ENCODE data around the gene EPHA5. TPM values are rescaled to one million over a fixed set of nuclear protein-coding genes. Genes with fewer than 3 reads are reported as not detected.
"Not testable (repeated sequence)": the region's sequence is repeated elsewhere in the genome, so short reads cannot be mapped to it uniquely, and the experiment has no call there.

Gene EPHA5
- total RNA-seq, 1 experiment from 2014 or later, result 8.7 TPM

- Histone ChIP-seq H3K36me3 (no peaks in the 10 kb centered on the region), H3K9me3 (replicated peaks) (no peaks in the 10 kb centered on the region), H3K27ac (no peak overlapping the region), H3K4me1 (peaks cover 5% of the 10 kb centered on the region; the same call in 1 of the 2 replicates), H3K27me3 (no peaks in the 10 kb centered on the region), H3K4me3 (no peak overlapping the region)
- no peak for DNase-seq
Observed at GRCh38 chr4:65341557-65341956, 328.7 kb downstream of the EPHA5 start.

GRCh38 chr4:65340382-65341109 lies 329.7 kb downstream of the EPHA5 start:
- DNase-seq, result peak; percentile 14 to 42
- Histone ChIP-seq H3K4me1 (peaks cover 5% of the 10 kb centered on the region; the same call in 1 of the 2 replicates), H3K27me3 (no peaks in the 10 kb centered on the region), H3K36me3 (no peaks in the 10 kb centered on the region), H3K4me3 (no peak overlapping the region), H3K9me3 (replicated peaks) (no peaks in the 10 kb centered on the region), H3K27ac (no peak overlapping the region)

GRCh38 chr4:65337371-65337770 lies 332.9 kb downstream of the EPHA5 start:
- Histone ChIP-seq H3K36me3 (no peaks in the 10 kb centered on the region), H3K4me1 (peaks cover 5% of the 10 kb centered on the region; the same call in 1 of the 2 replicates), H3K4me3 (no peak overlapping the region), H3K27ac (no peak overlapping the region), H3K27me3 (no peaks in the 10 kb centered on the region), H3K9me3 (replicated peaks) (no peaks in the 10 kb centered on the region)
- DNase-seq, result no peak

- H3K9me3 ChIP-seq (replicated peaks), result no peaks in the 10 kb centered on the region
- no peak for DNase-seq
- H3K4me3 ChIP-seq, result no peak overlapping the region
- peaks cover 5% of the 10 kb centered on the region; the same call in 1 of the 2 replicates for H3K4me1 ChIP-seq
- H3K36me3 ChIP-seq, result no peaks in the 10 kb centered on the region
- H3K27me3 ChIP-seq, result no peaks in the 10 kb centered on the region
- no peak overlapping the region for H3K27ac ChIP-seq
Observed at GRCh38 chr4:65336465-65336864, 333.8 kb downstream of the EPHA5 start.

- H3K36me3 ChIP-seq, result no peaks in the 10 kb centered on the region
- H3K27me3 ChIP-seq, result no peaks in the 10 kb centered on the region
- no peak for DNase-seq
- H3K4me3 ChIP-seq, result no peak overlapping the region
- H3K4me1 ChIP-seq, result no peaks in the 10 kb centered on the region
- H3K9me3 ChIP-seq (replicated peaks), result no peaks in the 10 kb centered on the region
- no peak overlapping the region for H3K27ac ChIP-seq
Observed at GRCh38 chr4:65316534-65316933, 353.8 kb downstream of the EPHA5 start.

GRCh38 chr4:65311120-65311519 lies 359.2 kb downstream of the EPHA5 start:
- no peaks in the 10 kb centered on the region for H3K36me3 ChIP-seq
- no peaks in the 10 kb centered on the region for H3K9me3 ChIP-seq (replicated peaks)
- no peak for DNase-seq
- no peaks in the 10 kb centered on the region for H3K4me1 ChIP-seq
- no peak overlapping the region for H3K27ac ChIP-seq
- H3K4me3 ChIP-seq, result no peak overlapping the region
- no peaks in the 10 kb centered on the region for H3K27me3 ChIP-seq

- H3K9me3 ChIP-seq (replicated peaks), result no peaks in the 10 kb centered on the region
- no peak overlapping the region for H3K4me3 ChIP-seq
- H3K36me3 ChIP-seq, result no peaks in the 10 kb centered on the region
- no peaks in the 10 kb centered on the region for H3K4me1 ChIP-seq
- H3K27ac ChIP-seq, result no peak overlapping the region
- no peaks in the 10 kb centered on the region for H3K27me3 ChIP-seq
- no peak for DNase-seq
Observed at GRCh38 chr4:65310586-65310985, 359.7 kb downstream of the EPHA5 start.

GRCh38 chr4:65308626-65309025 lies 361.7 kb downstream of the EPHA5 start:
- not testable (repeated sequence) for H3K4me1 ChIP-seq; H3K27ac ChIP-seq; H3K27me3 ChIP-seq; H3K36me3 ChIP-seq; DNase-seq; H3K4me3 ChIP-seq; H3K9me3 ChIP-seq (replicated peaks)

- Histone ChIP-seq H3K9me3 (replicated peaks) (no peaks in the 10 kb centered on the region), H3K36me3 (no peaks in the 10 kb centered on the region), H3K4me1 (no peaks in the 10 kb centered on the region), H3K27ac (no peak overlapping the region), H3K4me3 (no peak overlapping the region), H3K27me3 (no peaks in the 10 kb centered on the region)
- DNase-seq, result no peak
Observed at GRCh38 chr4:65302145-65302544, 368.1 kb downstream of the EPHA5 start.

- H3K4me1 ChIP-seq, result no peaks in the 10 kb centered on the region
- no peaks in the 10 kb centered on the region for H3K36me3 ChIP-seq
- DNase-seq, result no peak
- H3K27me3 ChIP-seq, result no peaks in the 10 kb centered on the region
- no peak overlapping the region for H3K27ac ChIP-seq
- H3K9me3 ChIP-seq (replicated peaks), result no peaks in the 10 kb centered on the region
- H3K4me3 ChIP-seq, result no peak overlapping the region
Observed at GRCh38 chr4:65296246-65296645, 374.0 kb downstream of the EPHA5 start.

GRCh38 chr4:65287071-65287470 lies 383.2 kb downstream of the EPHA5 start:
- Histone ChIP-seq H3K27me3 (no peaks in the 10 kb centered on the region), H3K4me1 (no peaks in the 10 kb centered on the region), H3K36me3 (no peaks in the 10 kb centered on the region), H3K9me3 (replicated peaks) (no peaks in the 10 kb centered on the region), H3K4me3 (no peak overlapping the region), H3K27ac (no peak overlapping the region)
- no peak for DNase-seq

All from SJCRH30 (cell line).